K562 (cell line): ENCODE results near the gene KRTAP5-4. TPM values are rescaled to one million over a fixed set of nuclear protein-coding genes. Genes with fewer than 3 reads are reported as not detected.

Source experiments
- FOXK1 ChIP-seq: sonication (generic); formaldehyde crosslinking; IDR thresholded peaks from 2 replicates; pipeline ENCODE4 v1.8.0; 2022; ENCODE audit warnings: missing genetic modification reagents, mild to moderate bottlenecking, borderline replicate concordance
- SRF ChIP-seq, 2 experiments: fragments of 250-450, 450-650 bp in 1 of 2; sonication (Bioruptor Pico) in 1 of 2; sonication (generic) in 1 of 2; formaldehyde crosslinking; IDR thresholded peaks; 2 replicates each; pipeline versions ENCODE4 v1.5.0 to v1.5.1; 2020 to 2022; ENCODE audit warnings: mild to moderate bottlenecking in 1 of 2, missing genetic modification reagents in 1 of 2
- TRIM25 ChIP-seq: fragments of 450-650 bp; IDR thresholded peaks from 2 replicates; pipeline ENCODE4 v1.7.0; 2016; ENCODE audit warnings: borderline replicate concordance
- ZBTB11 ChIP-seq, 3 experiments: fragments of 200-800 bp in 1 of 3; fragments of 250-450 bp in 1 of 3; fragments of 450-650 bp in 1 of 3; sonication (Bioruptor Pico) in 1 of 3; sonication (Bioruptor generic) in 1 of 3; formaldehyde crosslinking in 1 of 3; IDR thresholded peaks; 2 replicates each; pipeline versions ENCODE4 v1.6.1 to v1.8.0; 2016 to 2022; ENCODE audit warnings: mild to moderate bottlenecking in 2 of 3, missing genetic modification characterization in 2 of 3, missing compliant biosample characterization in 1 of 3, moderate library complexity in 1 of 3
- polyA plus RNA-seq, 8 experiments: library from polyadenylated mRNA; depleted of rRNA in 4 of 8; stranded (reverse) in 5 of 8; unstranded in 3 of 8; fragments of >200 nt; fragmentation: Nextera tagmentation in 2 of 8; fragmentation: Illumina TruSeq in 1 of 8; extraction: Ambion mirVana in 2 of 8; extraction: Trizol in 1 of 8; gene quantifications; 2 replicates each; pipeline versions ENCODE4 v1.2.1 to v1.2.3, GENCODE V29; 2011 to 2014; ENCODE audit warnings: inconsistent platforms in 1 of 8, missing spikeins in 1 of 8
- total RNA-seq, 7 experiments: library from RNA; depleted of rRNA in 6 of 7; stranded (reverse); fragments of >200 nt in 6 of 7; fragmentation: Illumina TruSeq in 2 of 7; extraction: Trizol in 2 of 7; gene quantifications; 2 replicates each; pipeline versions ENCODE4 v1.2.1 to v1.2.3, GENCODE V29; 2011 to 2021; ENCODE audit warnings: low replicate concordance in 1 of 7

Gene KRTAP5-4
- total and polyA plus RNA-seq, 9 of the 15 experiments (the other 6 are each of a cell fraction or from before 2014, with no cell fraction given), result not detected

GRCh38 chr11:1655168-1656060 is 33.5 kb upstream of the KRTAP5-4 start (continued):
- TF ChIP-seq ZBTB11 (CRISPR knock-in tag; IDR thresholded peaks at IDR 0.05), result no peak
- TF ChIP-seq SRF (CRISPR knock-in tag; IDR thresholded peaks at IDR 0.05), result no peak
- no peak for TF ChIP-seq TRIM25
- TF ChIP-seq FOXK1, result no peak
